ENCODE results near the gene MAL.

GRCh38 chr2:95019572-95019971, 5.9 kb upstream of the MAL start:
- TF ChIP-seq CTCF (IDR thresholded peaks at IDR 0.05) (no peak), ZFX (IDR thresholded peaks at IDR 0.05; ENCODE audit: borderline replicate concordance) (no peak)
